Endothelial cell (in vitro differentiated cells): ENCODE measurements around the gene MRPS11. TPM values are rescaled to one million over a fixed set of nuclear protein-coding genes. Genes with fewer than 3 reads are reported as not detected.

Experiments used
- DNase-seq: peaks from one replicate; pipeline ENCODE4 v3.0.0; 2021; ENCODE audit warnings: low spot score
- H3K27ac Mint-ChIP-seq: one replicate; pipeline ENCODE4 v1.8.0; 2021; ENCODE audit warnings: mixed read lengths, inconsistent platforms; ENCODE audit not compliant: unreplicated experiment
- H3K27me3 Mint-ChIP-seq: one replicate; pipeline ENCODE4 v1.8.0; 2021; ENCODE audit warnings: mild to moderate bottlenecking, moderate library complexity, mixed read lengths, inconsistent platforms; ENCODE audit not compliant: unreplicated experiment
- H3K36me3 Mint-ChIP-seq: one replicate; pipeline ENCODE4 v1.8.0; 2021; ENCODE audit warnings: mild to moderate bottlenecking, low read depth, mixed read lengths, inconsistent platforms; ENCODE audit not compliant: unreplicated experiment
- H3K4me1 Mint-ChIP-seq: one replicate; pipeline ENCODE4 v1.8.0; 2021; ENCODE audit warnings: mild to moderate bottlenecking, mixed read lengths, inconsistent platforms; ENCODE audit not compliant: unreplicated experiment
- H3K4me3 Mint-ChIP-seq: one replicate; pipeline ENCODE4 v1.8.0; 2021; ENCODE audit warnings: mild to moderate bottlenecking, mixed read lengths, inconsistent platforms; ENCODE audit not compliant: unreplicated experiment
- H3K9me3 Mint-ChIP-seq: one replicate; pipeline ENCODE4 v1.8.0; 2021; ENCODE audit warnings: mixed read lengths, inconsistent platforms; ENCODE audit not compliant: unreplicated experiment
- total RNA-seq: library from RNA; stranded (reverse); fragmentation: NEBNext Ultra II Directional; extraction: Animal tissue kit (Norgen Biotek cat#: 25700); gene quantifications from one replicate; pipeline ENCODE4 v1.2.1, GENCODE V29; 2021; ENCODE audit not compliant: unreplicated experiment
- TF ChIP-seq, protein P1 (sequence below): fragments of 200-600 bp; sonication (generic); IDR thresholded peaks from one replicate; pipeline ENCODE4 v1.5.0; 2021; ENCODE audit warnings: antibody characterized with exemption; ENCODE audit not compliant: unreplicated experiment

MRPS11 gene
- total RNA-seq, 1 donor from 2014 or later, result 42.9 TPM

- peaks cover 3% of the 10 kb centered on the region for H3K36me3 Mint-ChIP-seq
- H3K27me3 Mint-ChIP-seq, result peaks cover 3% of the 10 kb centered on the region
- H3K4me1 Mint-ChIP-seq, result peaks cover 5% of the 10 kb centered on the region
- no peak overlapping the region for H3K27ac Mint-ChIP-seq
- no peak overlapping the region for H3K4me3 Mint-ChIP-seq
- DNase-seq, result no peak
- TF ChIP-seq, protein P1, sequence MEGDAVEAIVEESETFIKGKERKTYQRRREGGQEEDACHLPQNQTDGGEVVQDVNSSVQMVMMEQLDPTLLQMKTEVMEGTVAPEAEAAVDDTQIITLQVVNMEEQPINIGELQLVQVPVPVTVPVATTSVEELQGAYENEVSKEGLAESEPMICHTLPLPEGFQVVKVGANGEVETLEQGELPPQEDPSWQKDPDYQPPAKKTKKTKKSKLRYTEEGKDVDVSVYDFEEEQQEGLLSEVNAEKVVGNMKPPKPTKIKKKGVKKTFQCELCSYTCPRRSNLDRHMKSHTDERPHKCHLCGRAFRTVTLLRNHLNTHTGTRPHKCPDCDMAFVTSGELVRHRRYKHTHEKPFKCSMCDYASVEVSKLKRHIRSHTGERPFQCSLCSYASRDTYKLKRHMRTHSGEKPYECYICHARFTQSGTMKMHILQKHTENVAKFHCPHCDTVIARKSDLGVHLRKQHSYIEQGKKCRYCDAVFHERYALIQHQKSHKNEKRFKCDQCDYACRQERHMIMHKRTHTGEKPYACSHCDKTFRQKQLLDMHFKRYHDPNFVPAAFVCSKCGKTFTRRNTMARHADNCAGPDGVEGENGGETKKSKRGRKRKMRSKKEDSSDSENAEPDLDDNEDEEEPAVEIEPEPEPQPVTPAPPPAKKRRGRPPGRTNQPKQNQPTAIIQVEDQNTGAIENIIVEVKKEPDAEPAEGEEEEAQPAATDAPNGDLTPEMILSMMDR, result no peak
- no peaks in the 10 kb centered on the region for H3K9me3 Mint-ChIP-seq
These were observed 31.5 kb downstream of the MRPS11 start for GRCh38 chr15:88498996-88499395.

DNA sequence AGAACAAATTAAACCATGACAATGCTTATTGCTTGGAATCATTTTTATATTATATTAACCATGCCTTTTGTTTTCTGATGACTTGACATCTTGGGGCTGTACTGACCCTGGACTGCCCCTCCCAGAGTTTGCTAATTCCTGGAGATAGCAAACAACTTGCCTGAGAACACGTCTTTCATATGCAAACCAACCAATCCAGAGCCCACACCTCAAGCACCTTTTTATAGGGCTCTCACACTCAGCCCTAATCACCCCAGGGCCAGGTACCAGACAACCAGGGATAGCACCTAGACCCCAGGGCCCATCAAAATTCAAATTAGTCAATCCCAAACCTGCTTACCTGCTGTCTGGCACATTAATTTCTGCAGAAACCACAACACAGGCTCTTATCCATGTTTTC, 36.9 kb downstream of the MRPS11 start:
- Mint-ChIP-seq H3K4me1 (no peaks in the 10 kb centered on the region), H3K9me3 (no peaks in the 10 kb centered on the region), H3K27ac (no peak overlapping the region), H3K4me3 (no peak overlapping the region), H3K36me3 (no peaks in the 10 kb centered on the region), H3K27me3 (no peaks in the 10 kb centered on the region)
- TF ChIP-seq, protein P1, result no peak
- DNase-seq, result no peak

DNA sequence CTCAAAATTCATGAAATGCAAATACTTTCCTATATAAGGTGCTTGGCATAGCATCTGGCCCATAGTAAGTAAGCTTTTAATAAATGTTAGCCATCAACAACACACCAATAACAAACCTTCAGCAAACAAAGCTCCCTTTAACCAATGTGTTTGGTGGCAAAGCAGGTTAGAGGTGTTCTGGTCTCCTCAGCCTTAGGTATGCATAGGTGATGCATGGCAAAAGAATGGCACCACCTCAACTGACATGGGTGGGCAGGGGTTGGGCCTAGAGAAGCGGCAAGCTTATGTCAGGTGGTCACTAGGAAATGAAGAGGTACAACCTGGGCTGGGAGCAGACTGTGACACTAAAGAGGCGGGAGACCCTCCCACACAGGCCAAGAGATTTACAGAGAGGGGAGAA, 38.2 kb downstream of the MRPS11 start:
- TF ChIP-seq, protein P1, result no peak
- H3K27ac Mint-ChIP-seq, result no peak overlapping the region
- DNase-seq, result no peak
- H3K27me3 Mint-ChIP-seq, result no peaks in the 10 kb centered on the region
- H3K9me3 Mint-ChIP-seq, result no peaks in the 10 kb centered on the region
- no peak overlapping the region for H3K4me3 Mint-ChIP-seq
- no peaks in the 10 kb centered on the region for H3K4me1 Mint-ChIP-seq
- peaks cover 4% of the 10 kb centered on the region for H3K36me3 Mint-ChIP-seq

GRCh38 chr15:88506628-88507027, 39.1 kb downstream of the MRPS11 start:
- Mint-ChIP-seq H3K27me3 (no peaks in the 10 kb centered on the region), H3K4me1 (no peaks in the 10 kb centered on the region), H3K27ac (no peak overlapping the region), H3K9me3 (no peaks in the 10 kb centered on the region), H3K4me3 (no peak overlapping the region), H3K36me3 (peaks cover 4% of the 10 kb centered on the region)
- TF ChIP-seq, protein P1, result no peak
- no peak for DNase-seq

DNA sequence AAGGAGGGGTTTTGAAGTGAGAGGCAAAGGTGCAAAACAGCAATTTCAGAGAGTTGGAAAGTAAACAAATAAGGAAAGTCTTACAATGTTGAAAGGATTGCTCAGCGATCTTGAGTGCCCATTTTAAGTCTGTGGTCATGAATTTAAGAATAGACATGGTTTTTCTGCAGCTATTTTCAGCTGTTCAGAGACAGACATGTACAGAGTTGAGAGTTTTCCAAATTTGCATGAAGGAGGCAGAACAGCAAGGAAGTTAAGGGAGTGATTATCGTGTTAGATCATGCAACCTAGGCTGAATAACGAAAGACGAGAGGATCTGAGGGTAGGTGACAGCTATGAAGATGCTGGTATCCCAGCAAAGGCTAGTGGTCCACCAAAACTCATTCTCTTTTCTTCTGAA, 41.8 kb downstream of the MRPS11 start:
- TF ChIP-seq, protein P1, result no peak
- Mint-ChIP-seq H3K27ac (no peak overlapping the region), H3K4me3 (no peak overlapping the region), H3K27me3 (no peaks in the 10 kb centered on the region), H3K4me1 (no peaks in the 10 kb centered on the region), H3K36me3 (peaks cover 4% of the 10 kb centered on the region), H3K9me3 (no peaks in the 10 kb centered on the region)
- no peak for DNase-seq
